Bone marrow (tissue), 2 donors: Measurements from ENCODE around the gene CTCFL.
"Not testable (repeated sequence)": the region's sequence is repeated elsewhere in the genome, so short reads cannot be mapped to it uniquely, and the experiment has no call there.

Experiments used
- DNase-seq, 2 donors: peaks; one replicate each; lab custom pipeline; 2025; lab: John Stamatoyannopoulos, UW

CTCFL gene

GRCh38 chr20:57536771-57537724, 12.1 kb upstream of the CTCFL start:
- no peak for DNase-seq

GRCh38 chr20:57536120-57536708, 11.3 kb upstream of the CTCFL start:
- DNase-seq = no peak

- DNase-seq = no peak
These were observed 10.4 kb upstream of the CTCFL start for GRCh38 chr20:57535297-57535696.

- DNase-seq = no peak
These were observed 7.2 kb upstream of the CTCFL start for GRCh38 chr20:57532104-57532503.

GRCh38 chr20:57530327-57530981, 5.5 kb upstream of the CTCFL start:
- DNase-seq = no peak

- DNase-seq = no peak
These were observed 4.9 kb upstream of the CTCFL start for GRCh38 chr20:57529810-57530209.

GRCh38 chr20:57529160-57529585, 4.2 kb upstream of the CTCFL start:
- no peak for DNase-seq

GRCh38 chr20:57528148-57528547, 3.2 kb upstream of the CTCFL start:
- DNase-seq = no peak

GRCh38 chr20:57527728-57528127, 2.8 kb upstream of the CTCFL start:
- DNase-seq = no peak

GRCh38 chr20:57526885-57527460, 2.0 kb upstream of the CTCFL start:
- no peak for DNase-seq

GRCh38 chr20:57526087-57526884, 1.3 kb upstream of the CTCFL start:
- no peak for DNase-seq

- DNase-seq = no peak
These were observed 567 bp upstream of the CTCFL start for GRCh38 chr20:57525328-57526086.

GRCh38 chr20:57523782-57524181, 1.2 kb downstream of the CTCFL start:
- DNase-seq = no peak

- no peak for DNase-seq
These were observed 2.4 kb downstream of the CTCFL start for GRCh38 chr20:57522380-57523140.

- DNase-seq = no peak
These were observed 7.0 kb downstream of the CTCFL start for GRCh38 chr20:57517904-57518303.

GRCh38 chr20:57514273-57514751, 10.6 kb downstream of the CTCFL start:
- no peak for DNase-seq

GRCh38 chr20:57513199-57513598, 11.7 kb downstream of the CTCFL start:
- DNase-seq = no peak

- no peak for DNase-seq
These were observed 12.5 kb downstream of the CTCFL start for GRCh38 chr20:57512432-57512831.

GRCh38 chr20:57511709-57512108, 13.2 kb downstream of the CTCFL start:
- DNase-seq = not testable (repeated sequence)

GRCh38 chr20:57509665-57510237, 15.2 kb downstream of the CTCFL start:
- no peak for DNase-seq
